H1 (cell line): ENCODE data around the gene ANLN.

Experiments used
- CBX5 ChIP-seq: fragments of 300-800, 300-1000 bp; sonication (generic); IDR thresholded peaks from 2 replicates; pipeline ENCODE4 v1.7.1; 2016; ENCODE audit warnings: antibody characterized with exemption, low read length, low read depth
- EZH2 ChIP-seq: fragments of 200-600 bp; sonication (generic); IDR thresholded peaks from 2 replicates; pipeline ENCODE4 v1.7.1; 2012; ENCODE audit warnings: low read depth, mild to moderate bottlenecking, moderate library complexity, low read length, inconsistent platforms; ENCODE audit not compliant: severe bottlenecking
- POLR2A ChIP-seq, 2 experiments: IDR thresholded peaks; 1 replicate in 1 of 2; 2 replicates in 1 of 2; pipeline ENCODE4 v1.6.1; 2011; ENCODE audit warnings: low read depth in 2 of 2, low read length in 2 of 2, mild to moderate bottlenecking in 2 of 2; ENCODE audit errors: control extremely low read depth in 1 of 2
- POLR2AphosphoS5 ChIP-seq: IDR thresholded peaks from 2 replicates; pipeline ENCODE4 v1.6.1; 2011; ENCODE audit warnings: low read depth, low read length
- RAD21 ChIP-seq, 2 experiments: IDR thresholded peaks in 1 of 2; conservative IDR thresholded peaks in 1 of 2; 2 replicates each; pipeline ENCODE4 v1.6.1; 2011; ENCODE audit warnings: low read depth in 2 of 2, low read length in 2 of 2, improper control_type of control experiment in 1 of 2, inconsistent platforms in 1 of 2, mild to moderate bottlenecking in 1 of 2, moderate library complexity in 1 of 2
- RNF2 ChIP-seq: fragments of 200-900, 300-1000 bp; sonication (generic); IDR thresholded peaks from 2 replicates; pipeline ENCODE4 v1.7.1; 2016; ENCODE audit warnings: borderline replicate concordance, low read depth, mild to moderate bottlenecking, antibody characterized with exemption, low read length; ENCODE audit not compliant: poor library complexity, severe bottlenecking; ENCODE audit errors: missing control alignments
- SUZ12 ChIP-seq: fragments of 200-600 bp; sonication (generic); IDR thresholded peaks from 2 replicates; pipeline ENCODE4 v1.6.1; 2012; ENCODE audit warnings: mild to moderate bottlenecking, inconsistent platforms, low read length, moderate library complexity, mixed read lengths
- TF ChIP-seq, protein P1 (sequence below), 3 experiments: IDR thresholded peaks; 1 replicate in 2 of 3; 2 replicates in 1 of 3; pipeline versions ENCODE4 v1.5.1 to v1.6.1; 2011; ENCODE audit warnings: low read length in 3 of 3, mild to moderate bottlenecking in 3 of 3, inconsistent platforms in 2 of 3, low read depth in 1 of 3, moderate library complexity in 1 of 3; ENCODE audit not compliant: insufficient read depth in 1 of 3; ENCODE audit errors: control extremely low read depth in 1 of 3

DNA sequence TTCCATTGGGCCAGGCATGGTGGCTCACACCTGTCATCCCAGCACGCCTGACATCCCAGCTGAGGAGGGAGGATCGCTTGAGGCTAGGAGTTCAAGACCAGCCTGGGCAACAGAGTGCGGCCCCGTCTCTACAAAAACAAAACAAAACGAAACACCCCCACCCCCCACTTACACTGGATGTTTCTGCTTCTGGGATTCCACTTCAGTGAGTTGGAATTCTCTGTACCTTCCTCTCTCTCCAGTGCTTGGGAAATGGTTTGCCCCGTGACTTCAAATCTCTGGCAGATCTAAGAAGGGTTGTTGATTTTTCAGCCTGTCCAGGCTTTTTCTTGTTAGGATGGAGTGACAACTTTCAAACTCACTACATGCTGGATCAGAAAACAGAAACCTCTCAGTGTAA, 106.9 kb downstream of the ANLN start:
- TF ChIP-seq RAD21 (IDR thresholded peaks at IDR 0.05 in 1 of 2, conservative IDR thresholded peaks at IDR 0.05 in 1 of 2; ENCODE audit: low read depth in 2 of 2, low read length in 2 of 2) (no peak), POLR2AphosphoS5 (no peak), EZH2 (no peak), RNF2 (no peak), SUZ12 (no peak), CBX5 (no peak), POLR2A (IDR thresholded peaks at IDR 0.05; ENCODE audit: control extremely low read depth in 1 of 2, low read depth in 2 of 2, low read length in 2 of 2) (no peak)
- TF ChIP-seq, protein P1, sequence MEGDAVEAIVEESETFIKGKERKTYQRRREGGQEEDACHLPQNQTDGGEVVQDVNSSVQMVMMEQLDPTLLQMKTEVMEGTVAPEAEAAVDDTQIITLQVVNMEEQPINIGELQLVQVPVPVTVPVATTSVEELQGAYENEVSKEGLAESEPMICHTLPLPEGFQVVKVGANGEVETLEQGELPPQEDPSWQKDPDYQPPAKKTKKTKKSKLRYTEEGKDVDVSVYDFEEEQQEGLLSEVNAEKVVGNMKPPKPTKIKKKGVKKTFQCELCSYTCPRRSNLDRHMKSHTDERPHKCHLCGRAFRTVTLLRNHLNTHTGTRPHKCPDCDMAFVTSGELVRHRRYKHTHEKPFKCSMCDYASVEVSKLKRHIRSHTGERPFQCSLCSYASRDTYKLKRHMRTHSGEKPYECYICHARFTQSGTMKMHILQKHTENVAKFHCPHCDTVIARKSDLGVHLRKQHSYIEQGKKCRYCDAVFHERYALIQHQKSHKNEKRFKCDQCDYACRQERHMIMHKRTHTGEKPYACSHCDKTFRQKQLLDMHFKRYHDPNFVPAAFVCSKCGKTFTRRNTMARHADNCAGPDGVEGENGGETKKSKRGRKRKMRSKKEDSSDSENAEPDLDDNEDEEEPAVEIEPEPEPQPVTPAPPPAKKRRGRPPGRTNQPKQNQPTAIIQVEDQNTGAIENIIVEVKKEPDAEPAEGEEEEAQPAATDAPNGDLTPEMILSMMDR (IDR thresholded peaks at IDR 0.05; ENCODE audit: control extremely low read depth in 1 of 3, insufficient read depth in 1 of 3, low read depth in 1 of 3, low read length in 3 of 3), result no peak
